HG03457 (cell line): ENCODE results near the gene ZMYND8.

Source experiments
- ATAC-seq: cut with Tn5 transposase; IDR thresholded peaks from one replicate; pipeline ENCODE4 v1.9.1; 2021; ENCODE audit warnings: moderate number of reproducible peaks; ENCODE audit not compliant: unreplicated experiment

The ZMYND8 gene

GRCh38 chr20:47335251-47336128 is 21.0 kb downstream of the ZMYND8 start:
- ATAC-seq = no peak

- ATAC-seq = no peak
Measured at GRCh38 chr20:47334022-47334551, 22.4 kb downstream of the ZMYND8 start.

DNA sequence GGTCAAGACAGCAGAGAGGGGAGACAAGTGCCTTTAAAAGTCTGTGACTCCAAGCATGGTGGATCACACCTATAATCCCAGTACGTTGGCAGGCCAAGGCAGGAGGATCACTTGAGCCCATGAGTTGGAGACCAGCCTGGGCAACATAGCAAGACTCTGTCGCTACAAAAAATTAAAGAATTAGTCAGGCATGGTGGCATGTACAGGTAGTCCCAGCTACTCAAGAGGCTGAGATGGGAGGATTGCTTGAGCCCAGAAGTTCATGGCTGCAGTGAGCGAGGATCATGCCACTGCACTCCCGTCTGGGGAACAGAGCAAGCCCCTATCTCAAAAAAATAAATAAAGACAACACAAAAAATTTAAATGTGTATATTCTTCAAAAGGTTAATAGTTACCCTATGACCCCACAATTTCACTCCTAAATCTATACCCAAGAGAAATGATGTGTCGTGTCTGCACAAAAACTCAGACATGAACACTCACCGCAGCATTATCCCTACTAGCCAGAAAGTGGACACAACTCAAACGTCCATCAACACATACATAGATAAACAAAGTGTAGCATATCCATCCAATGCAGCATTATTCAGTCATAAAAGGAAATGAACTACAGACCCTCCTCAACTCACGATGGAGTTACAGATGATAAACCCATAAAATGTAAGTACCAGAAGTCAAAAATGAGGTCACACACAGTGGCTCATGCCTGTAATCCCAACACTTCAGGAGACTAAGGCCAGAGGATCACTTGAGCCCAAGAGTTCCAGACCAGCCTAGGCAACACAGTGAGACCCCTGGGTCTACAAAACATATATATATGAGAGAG is 23.9 kb downstream of the ZMYND8 start:
- ATAC-seq = no peak

GRCh38 chr20:47330933-47331708 is 25.4 kb downstream of the ZMYND8 start:
- ATAC-seq = no peak

DNA sequence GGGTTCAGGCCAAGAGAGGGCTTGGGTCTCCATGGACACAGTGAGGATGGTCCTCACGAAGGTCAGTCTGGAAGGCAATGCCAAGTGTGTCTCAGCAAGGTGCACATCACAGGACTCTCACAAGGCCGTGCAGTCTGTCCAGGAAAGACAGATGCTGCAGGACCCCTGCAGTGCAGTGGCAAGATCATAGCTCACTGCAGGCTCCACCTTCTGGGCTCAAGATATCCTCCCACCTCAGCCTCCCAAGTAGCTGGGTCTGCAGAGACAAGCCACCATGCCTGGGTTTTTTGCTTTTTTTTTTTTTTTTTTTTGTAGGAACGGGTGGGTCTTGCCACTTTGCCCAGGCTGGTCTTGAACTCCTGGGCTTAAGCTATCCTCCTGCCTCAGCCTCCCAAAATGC is 26.4 kb downstream of the ZMYND8 start:
- ATAC-seq = no peak

GRCh38 chr20:47328129-47328528 is 28.4 kb downstream of the ZMYND8 start:
- no peak for ATAC-seq

- ATAC-seq = no peak
Measured at GRCh38 chr20:47327711-47328110, 28.8 kb downstream of the ZMYND8 start.

DNA sequence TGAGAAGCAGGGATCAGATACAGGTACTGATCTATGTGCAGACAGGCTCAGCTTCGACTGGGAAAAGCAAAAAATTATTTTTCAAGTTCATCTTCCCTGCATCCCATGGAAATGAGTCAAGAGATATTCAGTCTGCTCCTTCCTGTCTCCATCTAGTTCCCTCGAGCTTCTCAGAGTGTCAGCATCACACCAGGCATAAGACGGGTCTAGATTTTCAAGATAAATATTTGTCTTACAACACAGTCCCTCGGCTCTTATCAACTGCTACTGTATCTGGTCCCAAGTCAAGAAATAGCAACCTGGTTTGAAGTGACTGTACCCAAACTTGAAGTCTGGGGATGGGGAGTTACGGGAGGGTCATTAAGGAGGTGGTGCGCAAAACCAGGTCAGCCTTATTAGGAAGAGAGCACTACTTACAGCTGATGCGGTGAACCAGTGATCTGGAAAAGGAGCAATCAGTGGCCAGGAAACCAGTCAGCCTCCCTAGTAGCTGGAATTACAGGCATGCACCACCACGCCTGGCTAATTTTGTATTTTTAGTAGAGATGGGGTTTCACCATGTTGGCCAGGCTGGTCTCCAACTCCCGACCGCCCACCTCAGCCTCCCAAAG is 29.7 kb downstream of the ZMYND8 start:
- no peak for ATAC-seq

DNA sequence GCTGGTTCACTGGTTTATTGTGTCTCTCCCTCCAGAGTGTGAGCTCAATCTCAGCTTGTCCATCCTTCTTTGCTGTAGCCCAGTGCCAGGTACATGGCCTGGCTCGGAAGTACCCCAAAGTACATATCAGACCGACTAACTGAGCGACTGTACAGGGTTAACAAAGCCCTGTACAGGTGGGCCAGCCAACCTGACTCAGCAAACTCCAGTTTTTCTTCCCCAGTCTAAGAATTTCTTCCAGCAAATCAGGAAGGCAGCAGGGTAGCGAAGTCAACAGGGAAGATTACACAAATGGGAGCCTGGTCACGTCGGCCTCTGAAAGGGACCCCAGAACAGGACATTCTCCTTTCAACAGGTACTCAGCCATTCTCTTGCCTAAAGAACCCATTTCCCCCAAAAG is 31.3 kb downstream of the ZMYND8 start:
- no peak for ATAC-seq

GRCh38 chr20:47320990-47321805 is 35.3 kb downstream of the ZMYND8 start:
- ATAC-seq = no peak

DNA sequence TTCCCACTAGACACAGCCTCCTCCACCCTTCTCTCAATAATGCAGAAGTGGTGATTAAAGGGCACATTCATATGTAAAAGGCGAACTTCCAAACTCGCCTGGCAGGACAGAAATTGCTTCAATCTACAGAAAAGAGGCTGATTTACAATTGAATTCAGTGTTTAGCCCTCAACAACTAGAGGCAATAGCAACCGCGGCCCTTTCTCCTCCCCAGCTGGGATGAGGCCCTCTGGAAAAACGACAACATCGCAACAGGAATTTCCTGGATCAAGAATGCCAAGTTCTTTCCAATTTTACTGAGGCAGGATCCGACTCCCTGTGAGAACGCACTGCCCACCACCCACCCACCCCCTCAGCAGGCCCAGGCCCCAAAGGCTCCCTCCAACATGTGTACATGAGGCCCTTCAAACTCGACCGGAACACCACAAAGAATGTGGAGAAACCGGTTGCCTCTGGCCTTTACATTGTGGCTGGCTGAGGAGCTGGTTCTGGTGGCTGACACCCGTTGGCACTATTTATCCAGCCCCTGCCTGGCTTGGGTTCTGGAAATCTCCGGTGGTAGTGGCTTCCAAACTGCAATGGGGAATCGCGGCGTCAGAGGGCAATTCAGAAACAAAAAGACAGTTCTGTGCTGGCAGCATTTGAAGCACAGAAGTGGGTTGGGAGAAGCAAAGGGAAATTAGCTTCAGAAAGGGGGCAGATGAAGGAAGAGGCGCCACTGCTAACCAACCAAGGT is 36.8 kb downstream of the ZMYND8 start:
- ATAC-seq = no peak

- no peak for ATAC-seq
Measured at GRCh38 chr20:47318586-47319516, 37.6 kb downstream of the ZMYND8 start.

- no peak for ATAC-seq
Measured at GRCh38 chr20:47318027-47318585, 38.4 kb downstream of the ZMYND8 start.

DNA sequence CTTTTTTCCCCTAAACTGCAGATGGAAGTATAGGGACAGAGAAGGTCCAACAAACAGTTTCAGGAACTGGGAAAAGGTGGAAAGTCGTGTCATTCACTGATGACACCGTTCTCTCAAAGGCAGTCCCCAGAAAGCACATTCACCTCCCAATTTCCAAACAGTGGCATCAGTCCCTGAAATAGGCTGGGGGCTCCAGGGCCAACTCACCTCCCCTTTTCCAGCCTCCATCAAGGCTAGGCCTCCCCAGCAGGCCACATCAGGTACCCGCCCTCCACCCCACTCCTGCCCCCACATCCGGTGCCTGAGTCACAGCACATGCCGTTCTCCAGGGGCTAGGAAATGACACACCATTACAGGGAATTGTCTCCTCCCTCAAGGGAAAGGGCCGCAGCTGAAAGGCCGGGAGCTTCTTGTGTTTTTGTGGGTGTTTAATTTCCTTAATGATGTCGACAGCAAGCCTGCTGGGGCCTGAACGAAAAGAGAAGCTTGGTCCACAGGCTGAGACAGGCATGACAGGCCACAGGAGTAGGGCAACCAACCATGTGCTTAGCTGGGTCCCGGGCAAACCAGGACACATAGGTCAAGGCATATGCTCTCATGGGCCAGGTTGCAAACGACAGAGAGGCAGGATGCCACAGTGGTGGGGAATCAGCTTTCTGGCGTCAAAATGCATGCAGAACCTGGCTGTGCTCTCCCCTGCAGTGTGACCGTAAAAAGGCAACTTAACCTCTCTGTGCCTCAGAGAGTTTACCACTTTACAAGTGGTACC is 39.2 kb downstream of the ZMYND8 start:
- no peak for ATAC-seq

DNA sequence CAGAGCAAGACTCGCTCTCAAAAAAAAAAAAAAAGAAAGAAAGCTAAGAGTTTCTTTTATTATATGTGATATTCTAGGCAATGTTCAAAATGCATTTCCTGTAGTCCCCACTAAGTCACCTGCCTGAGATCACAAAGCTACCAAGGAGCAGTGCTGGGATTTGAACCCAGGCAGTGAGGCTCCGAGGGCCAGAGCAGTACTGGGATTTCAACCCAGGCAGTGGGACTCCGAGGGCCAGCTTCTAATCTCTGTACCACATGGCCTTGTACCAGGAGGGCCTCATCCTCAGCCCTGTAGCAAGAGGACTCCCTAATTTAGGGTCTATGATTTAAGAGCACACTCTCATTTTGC is 39.7 kb downstream of the ZMYND8 start:
- no peak for ATAC-seq

GRCh38 chr20:47315339-47316056 is 41.0 kb downstream of the ZMYND8 start:
- ATAC-seq = no peak
